IPS-18c (cell line): ENCODE measurements around the gene RBSN.
A peak's percentile ranks its signal among the peaks of the same experiment; 100 is the strongest.

Source experiments
- H3K4me3 ChIP-seq: 2 replicates; pipeline ENCODE4 v1.7.0; 2013; ENCODE audit warnings: low read depth, mild to moderate bottlenecking, low read length, moderate library complexity; ENCODE audit not compliant: insufficient read depth
- H3K9me3 ChIP-seq: one replicate; pipeline ENCODE4 v1.6.1; 2013; ENCODE audit warnings: mild to moderate bottlenecking, low read length, moderate library complexity; ENCODE audit not compliant: control insufficient read depth, insufficient read depth

Gene RBSN

DNA sequence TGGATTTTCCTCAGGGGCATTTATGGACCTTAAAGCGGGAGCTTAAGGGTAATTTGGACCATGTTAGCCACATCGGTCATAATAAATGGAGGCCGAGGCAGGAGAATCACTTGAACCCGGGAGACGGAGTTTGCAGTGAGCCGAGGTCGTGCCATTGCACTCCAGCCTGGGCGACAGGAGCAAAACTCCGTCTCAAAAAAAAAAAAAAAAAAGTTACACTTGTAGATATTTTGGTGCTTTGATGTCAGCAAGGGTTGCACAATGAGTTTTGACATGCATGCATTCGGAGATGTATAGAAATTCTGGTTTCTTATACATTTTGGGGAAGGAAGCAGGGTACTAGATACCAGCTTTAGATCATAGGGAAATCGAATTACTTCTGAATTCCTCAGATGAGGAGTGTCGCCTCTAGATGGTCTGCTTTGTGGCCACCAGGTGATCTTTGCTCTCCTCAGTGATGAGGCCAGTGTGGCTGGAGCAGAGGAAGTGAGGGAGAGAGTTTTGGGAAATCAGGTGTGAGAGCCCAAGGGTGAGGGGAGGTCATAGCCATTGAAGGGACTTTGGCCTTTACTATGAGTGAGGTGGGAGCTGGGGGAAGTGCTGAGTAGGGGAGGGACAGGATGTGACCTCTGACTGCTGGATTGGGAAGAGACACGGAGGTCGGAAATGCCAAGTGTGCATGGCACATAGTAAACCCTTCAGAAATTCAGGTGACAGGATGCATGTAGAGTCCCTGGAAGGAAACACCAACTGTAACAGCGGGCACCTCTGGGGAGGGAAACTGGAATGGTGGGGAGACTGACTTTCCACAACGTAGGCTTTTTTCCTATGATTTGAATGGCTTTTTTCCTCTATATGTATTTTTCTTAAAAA lies 8.4 kb upstream of the RBSN start:
- Histone ChIP-seq H3K4me3 (no peak overlapping the region), H3K9me3 (no peaks in the 10 kb centered on the region)

DNA sequence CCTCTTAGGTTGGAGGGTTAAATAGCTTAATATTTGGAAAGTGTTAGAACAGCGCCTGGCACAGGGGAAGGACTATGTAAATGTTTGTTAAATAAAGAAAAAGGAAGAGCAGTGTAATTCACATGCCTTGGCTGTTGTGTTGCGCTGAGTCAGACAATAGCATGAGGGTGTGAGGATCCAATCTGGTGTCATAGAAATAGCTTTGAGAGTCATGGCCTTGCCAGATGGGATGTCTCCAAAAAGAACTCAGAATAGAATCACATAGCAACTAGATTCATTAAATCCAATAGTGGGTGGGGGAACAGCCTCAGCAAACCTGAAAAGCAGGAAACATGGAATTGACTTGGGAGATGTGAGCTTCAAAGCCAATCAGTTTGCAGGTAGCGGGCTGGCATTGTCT lies 3.9 kb upstream of the RBSN start:
- peaks cover 3% of the 10 kb centered on the region for H3K9me3 ChIP-seq

DNA sequence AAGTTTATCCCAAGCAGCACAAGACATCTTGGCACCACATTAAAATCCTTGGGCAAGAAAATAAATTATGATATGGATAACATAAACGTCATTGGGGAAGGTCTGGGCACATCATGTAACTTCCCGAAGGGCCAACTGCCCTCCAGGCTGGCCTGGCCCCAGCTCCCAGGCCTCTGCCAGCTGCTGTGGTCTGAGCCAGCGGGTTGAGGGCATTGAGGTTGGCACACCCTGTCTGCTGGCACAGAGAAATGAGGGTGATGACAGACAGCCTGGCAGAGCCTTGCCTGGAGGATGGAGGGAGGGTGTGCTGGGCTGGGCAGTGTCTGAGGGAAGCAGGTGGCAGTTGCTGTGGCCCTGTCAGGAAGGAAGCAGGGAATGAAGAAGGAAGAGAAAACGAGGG lies 3.3 kb upstream of the RBSN start:
- peaks cover 3% of the 10 kb centered on the region for H3K9me3 ChIP-seq
- no peak overlapping the region for H3K4me3 ChIP-seq

More for the DNA sequence above, 3.9 kb upstream of the RBSN start:
- no peak overlapping the region for H3K4me3 ChIP-seq

DNA sequence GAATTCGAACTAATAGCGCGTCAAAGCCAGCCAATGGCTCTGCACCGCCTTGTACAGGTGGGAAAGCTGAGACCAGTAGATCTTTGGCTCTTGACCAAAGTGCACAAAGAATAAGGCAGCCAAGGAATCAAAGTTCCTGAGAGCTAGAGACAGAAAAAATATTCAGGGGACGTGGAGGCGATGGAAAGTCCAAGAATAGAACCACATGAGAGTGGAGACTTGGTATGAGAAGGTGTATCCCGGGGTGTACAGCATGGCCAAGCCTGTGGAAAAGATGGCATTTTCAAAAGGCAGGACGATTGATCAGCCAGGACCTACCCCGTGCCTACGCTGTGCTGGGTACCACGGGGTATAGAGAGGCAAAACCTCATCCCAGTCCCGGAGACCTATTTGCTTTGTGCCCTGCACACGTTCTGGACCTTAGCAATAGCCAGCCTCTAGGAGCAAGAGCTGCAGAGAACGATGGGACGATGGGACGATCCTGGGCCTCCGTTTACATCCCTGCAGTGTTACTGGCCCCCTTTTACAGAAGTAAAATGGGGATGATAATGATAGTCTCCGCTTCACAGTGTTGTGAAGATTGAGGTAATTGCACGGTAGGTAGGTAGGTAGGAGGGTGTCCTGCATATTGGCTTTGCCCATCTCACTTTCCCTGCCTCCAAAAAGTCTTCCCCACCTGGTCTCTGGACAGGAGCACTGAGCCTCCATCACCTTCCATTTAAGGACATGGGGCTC lies 583 bp upstream of the RBSN start:
- H3K9me3 ChIP-seq = peaks cover 3% of the 10 kb centered on the region
- H3K4me3 ChIP-seq = peak overlapping the region; percentile 95

DNA sequence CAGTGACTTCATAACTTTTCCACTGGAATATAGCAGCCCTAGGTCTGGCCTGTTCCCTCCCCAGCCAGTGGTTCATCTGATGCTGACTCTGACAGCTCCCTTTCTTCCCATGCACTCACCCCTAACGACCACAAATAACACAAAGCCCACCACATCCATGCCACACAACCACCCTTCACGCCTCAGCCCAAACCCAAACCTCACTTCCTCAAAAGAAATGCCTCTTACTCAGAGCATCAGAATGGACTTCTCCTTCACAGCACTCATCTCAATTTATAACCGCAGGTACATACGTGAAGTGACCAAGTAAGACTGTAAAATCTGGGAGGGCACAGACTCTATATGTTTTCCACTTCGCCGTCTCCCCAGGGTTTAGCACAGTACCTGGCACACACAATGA lies 1.1 kb downstream of the RBSN start:
- H3K4me3 ChIP-seq = peak overlapping the region; percentile 95; the same call in 1 of the 2 replicates
- H3K9me3 ChIP-seq = peaks cover 3% of the 10 kb centered on the region

DNA sequence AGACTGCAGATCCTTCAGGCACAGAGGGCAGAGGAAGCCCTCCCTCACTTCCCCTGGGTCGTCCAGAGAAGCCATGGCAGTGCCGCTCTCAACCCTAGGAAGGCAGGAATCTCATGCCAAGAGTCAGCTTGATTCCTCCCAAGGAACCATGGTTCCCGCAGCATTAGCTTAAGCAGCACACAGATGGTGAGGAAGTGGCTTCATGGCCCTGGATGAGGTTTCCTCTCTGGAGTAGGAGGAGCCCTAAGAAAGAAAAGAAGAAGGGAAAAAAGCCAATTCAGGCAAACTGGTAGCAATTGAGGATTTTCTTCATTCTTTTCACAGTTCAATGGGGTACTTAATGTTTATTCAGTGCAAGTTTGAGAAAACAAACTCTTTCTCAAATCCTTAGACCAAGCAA lies 2.9 kb downstream of the RBSN start:
- Histone ChIP-seq H3K9me3 (peaks cover under 1% of the 10 kb centered on the region), H3K4me3 (no peak overlapping the region)

DNA sequence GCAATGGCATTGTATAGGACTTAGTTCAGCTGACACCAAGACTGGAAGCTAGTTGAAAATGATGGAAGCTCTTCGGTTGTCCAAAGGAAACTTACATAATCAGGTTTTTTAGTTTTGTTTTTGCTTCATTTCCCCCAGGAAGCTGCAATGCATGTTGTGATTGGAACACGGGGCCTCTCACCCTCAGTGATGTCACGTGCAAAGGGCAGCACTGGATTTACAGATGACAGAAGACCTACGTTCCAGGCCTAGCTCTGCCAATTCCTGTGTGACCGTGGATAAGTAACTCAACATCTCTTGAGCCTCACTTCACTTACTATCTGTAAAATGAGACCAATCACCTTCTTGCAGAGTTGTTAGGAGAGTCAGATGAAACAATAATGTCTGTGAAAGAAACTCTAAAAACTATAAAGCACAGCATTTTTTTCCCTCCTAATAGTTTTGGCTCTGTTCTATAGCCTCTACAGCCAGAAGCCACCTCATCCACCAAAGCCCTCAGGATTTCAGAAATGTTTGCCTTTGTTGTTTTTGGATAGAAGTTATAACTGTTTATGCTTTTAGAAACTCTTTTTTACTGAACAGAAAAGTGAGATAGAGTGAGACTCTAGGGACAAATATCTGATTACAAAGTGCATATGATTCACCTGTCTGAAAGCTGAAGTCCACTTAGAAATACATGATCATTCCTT lies 4.6 kb downstream of the RBSN start:
- Histone ChIP-seq H3K4me3 (no peak overlapping the region), H3K9me3 (no peaks in the 10 kb centered on the region)

DNA sequence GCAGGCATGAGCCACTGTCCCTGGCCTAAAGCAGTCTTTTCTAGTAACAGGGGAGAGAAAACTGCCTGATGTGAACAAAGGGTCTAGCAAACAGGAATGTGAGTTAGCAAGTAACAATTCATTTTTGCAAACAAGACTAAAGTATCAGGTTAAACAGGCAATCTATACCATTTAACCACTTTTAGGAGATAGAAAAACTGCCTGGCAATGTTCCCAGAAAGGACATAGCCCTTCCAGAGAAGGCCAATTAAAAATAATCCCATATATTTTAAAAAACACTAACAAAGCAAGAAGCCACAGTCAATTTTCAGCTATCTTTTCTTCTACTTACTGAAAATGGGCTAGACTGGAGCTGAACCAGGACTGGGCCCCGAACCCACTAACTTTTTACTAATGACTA lies 6.3 kb downstream of the RBSN start:
- Histone ChIP-seq H3K4me3 (no peak overlapping the region), H3K9me3 (no peaks in the 10 kb centered on the region)

DNA sequence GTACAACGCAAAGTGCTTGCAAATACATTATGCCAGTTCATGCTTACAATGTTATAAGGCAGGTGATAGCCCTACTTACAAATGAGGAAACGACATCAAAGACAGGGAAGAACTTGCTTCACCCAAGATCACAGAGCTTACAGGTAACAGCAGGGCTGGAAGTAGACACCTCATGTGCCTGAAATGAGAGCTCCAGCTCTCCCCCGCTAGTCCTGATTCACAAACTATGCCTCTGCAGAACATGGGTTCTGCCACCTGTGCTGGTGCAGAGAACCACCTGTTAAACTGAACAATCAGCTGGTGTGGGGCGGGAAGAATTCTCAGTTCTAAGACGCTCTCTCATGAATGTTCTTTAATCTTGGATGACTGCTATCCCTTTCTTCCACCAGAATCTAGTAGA lies 7.4 kb downstream of the RBSN start:
- Histone ChIP-seq H3K9me3 (no peaks in the 10 kb centered on the region), H3K4me3 (no peak overlapping the region)

DNA sequence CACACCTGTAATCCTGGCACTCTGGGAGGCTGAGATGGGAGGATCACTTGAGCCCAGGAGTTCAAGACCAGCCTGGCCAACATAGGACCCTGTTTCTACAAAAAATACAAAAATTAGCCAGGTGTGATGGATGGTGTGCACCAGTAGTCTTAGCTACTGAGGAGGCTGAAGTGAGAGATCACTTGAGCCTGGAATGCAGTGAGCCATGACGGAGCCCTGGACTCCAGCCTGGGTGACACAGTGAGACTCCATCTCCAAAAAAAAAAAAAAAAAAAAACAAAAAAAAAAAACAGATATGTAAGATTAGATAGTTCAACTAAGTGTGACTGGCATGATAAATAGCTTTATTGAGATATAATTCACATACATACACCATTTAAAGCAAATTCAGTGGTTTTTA lies 9.7 kb downstream of the RBSN start:
- H3K4me3 ChIP-seq = no peak overlapping the region
- no peaks in the 10 kb centered on the region for H3K9me3 ChIP-seq

DNA sequence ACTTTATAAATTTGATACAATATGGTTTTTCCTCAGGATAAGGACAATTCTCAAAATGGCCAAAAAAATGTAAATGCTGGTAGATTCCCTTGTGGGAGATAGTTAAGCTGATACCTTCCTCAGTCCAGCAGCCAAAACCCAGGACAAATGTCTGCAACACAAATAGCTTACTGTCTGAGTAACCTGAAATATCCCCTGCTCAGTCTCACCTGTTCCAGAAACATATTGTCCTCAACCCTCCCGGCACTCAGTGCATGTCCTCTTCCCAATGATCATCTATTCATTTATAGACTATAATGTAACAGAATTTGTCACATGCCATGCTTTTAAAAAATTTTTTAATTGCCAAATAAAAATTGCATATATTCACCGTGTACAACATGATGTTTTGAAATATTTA lies 12.2 kb downstream of the RBSN start:
- Histone ChIP-seq H3K9me3 (no peaks in the 10 kb centered on the region), H3K4me3 (no peak overlapping the region)

DNA sequence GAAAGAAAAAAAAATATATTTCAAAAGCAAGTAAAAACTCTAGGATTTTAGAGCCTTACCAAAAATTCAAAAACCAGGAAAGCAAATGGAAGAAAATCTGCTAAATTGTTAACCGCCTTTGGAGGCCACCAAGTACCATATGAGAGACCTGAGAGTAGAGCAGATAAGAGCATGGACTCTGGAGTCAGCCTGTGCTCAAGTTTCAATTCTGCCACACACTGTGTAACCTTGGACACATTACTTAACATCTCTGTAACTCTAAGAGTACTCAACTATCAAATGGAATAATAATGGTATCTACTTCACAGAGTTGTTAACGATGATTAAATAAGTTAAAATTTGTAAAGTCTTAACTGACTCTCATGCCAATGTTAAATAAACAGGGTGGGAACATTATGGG lies 12.7 kb downstream of the RBSN start:
- Histone ChIP-seq H3K9me3 (no peaks in the 10 kb centered on the region), H3K4me3 (no peak overlapping the region)

DNA sequence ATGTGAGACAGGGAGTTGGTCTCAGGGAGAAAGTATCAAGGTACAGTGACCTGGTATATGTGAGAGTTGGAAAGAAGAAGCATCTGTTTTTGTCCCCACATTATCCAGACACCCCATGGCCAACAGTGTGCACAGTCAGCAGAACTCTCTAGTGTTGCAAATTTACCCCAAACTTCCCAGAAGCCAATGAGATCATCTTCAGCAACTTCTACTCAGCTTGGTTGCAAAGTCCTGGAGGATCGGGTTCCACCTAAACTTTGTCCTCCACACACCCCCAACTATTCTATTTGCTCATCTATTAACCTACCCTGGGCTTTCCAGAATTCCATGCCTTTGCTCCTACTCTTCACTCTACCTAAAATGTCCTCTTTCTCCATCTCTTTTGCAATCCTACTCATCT lies 15.7 kb downstream of the RBSN start:
- no peaks in the 10 kb centered on the region for H3K9me3 ChIP-seq
- no peak overlapping the region for H3K4me3 ChIP-seq

DNA sequence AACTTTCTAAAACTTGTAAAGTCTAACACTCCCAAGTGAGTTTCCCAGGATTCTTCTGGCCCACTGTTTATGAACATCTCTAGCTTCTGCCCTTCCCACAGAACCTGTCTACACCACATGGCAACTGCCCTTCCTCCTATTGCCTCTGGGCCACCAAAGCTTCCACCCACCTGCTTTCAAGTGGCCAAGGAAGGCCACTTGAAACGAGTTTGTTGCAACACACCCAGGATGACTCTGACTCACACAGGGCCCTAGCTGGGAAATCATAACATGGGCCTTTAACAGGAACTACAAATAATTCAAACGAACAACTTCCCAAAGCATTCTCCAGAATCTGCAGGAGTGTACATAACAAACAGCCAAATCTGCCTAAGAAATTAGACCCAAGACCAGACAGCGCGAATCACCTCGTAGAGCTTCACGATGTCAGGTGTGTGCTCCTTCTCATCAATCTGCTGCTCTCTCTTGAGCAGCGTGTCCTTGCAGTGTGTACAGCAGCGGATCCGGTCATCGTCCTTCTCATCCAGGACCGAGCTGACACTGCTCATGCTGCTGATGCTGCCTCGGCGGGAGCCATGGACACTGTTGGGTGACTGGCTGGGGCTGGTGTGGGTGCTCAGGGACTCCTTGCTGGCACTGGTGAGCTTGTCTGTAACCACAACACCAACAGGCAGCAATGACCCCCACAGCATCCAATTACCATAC lies 16.8 kb downstream of the RBSN start:
- no peaks in the 10 kb centered on the region for H3K9me3 ChIP-seq
- H3K4me3 ChIP-seq = no peak overlapping the region

DNA sequence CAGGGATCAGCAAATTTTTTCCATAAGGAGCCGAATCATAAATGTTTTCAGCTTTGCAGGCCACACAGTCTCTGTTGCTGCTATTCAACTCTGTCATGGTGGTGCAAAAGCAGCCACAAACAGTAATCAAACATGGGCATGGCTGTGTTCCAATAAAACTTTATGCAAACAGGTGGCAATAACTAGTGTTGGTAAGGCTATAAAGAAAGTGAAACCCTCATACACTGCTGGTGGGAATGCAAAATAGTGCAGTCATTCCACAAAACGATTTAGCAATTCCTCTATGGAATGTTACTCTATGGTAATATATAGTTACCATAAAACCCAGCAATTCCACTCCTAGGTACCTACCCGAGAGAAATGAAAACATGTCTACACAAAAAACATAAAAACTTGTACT lies 19.9 kb downstream of the RBSN start:
- Histone ChIP-seq H3K9me3 (no peaks in the 10 kb centered on the region), H3K4me3 (no peak overlapping the region)

DNA sequence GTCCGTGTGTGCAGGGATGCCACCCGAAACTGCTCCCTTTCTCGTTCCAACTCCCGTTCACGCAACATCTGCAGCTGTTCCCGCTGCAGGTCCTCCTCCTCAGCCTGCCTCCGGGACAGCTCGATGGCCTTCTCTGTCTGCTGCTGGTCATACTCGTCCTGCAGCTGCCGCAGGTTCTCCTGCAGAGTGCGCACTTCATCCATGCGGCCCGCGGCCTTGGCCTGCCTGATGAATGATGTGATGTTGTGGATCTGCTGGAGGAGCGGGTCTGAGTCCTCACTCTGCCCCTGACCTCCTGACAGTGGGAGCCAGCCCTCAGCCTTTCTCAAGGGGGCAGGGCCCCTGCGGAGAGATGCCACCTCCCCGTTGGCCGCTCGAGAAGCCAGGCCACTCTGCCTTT lies 24.4 kb downstream of the RBSN start:
- H3K4me3 ChIP-seq = no peak overlapping the region
- no peaks in the 10 kb centered on the region for H3K9me3 ChIP-seq

DNA sequence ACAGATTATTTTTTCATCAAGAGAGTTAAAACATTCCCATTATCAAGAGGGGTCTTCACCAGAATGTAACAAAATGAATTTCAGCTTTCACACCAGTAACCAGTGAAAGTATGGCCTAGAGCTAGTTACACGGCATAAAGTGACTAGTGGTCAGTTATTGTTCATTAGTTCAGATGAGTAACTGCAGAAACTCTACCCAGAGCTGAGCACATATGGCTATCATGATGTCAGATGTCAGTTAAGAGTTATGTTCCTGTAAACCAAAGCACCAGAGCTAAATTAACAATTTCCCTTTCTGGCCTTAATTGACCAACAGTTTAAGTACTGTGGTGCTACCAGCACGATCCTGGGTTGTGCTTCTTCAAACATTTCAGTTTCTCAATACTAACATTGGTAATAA lies 27.2 kb downstream of the RBSN start:
- Histone ChIP-seq H3K4me3 (no peak overlapping the region), H3K9me3 (no peaks in the 10 kb centered on the region)
